IPS DF 4.7 (cell line): ENCODE data around the gene ZIC4.

Experiments used
- DNase-seq: peaks from one replicate; pipeline ENCODE4 v3.0.0-alpha.2; 2013; ENCODE audit warnings: low spot score; ENCODE audit errors: extremely low read depth

ZIC4 gene

DNA sequence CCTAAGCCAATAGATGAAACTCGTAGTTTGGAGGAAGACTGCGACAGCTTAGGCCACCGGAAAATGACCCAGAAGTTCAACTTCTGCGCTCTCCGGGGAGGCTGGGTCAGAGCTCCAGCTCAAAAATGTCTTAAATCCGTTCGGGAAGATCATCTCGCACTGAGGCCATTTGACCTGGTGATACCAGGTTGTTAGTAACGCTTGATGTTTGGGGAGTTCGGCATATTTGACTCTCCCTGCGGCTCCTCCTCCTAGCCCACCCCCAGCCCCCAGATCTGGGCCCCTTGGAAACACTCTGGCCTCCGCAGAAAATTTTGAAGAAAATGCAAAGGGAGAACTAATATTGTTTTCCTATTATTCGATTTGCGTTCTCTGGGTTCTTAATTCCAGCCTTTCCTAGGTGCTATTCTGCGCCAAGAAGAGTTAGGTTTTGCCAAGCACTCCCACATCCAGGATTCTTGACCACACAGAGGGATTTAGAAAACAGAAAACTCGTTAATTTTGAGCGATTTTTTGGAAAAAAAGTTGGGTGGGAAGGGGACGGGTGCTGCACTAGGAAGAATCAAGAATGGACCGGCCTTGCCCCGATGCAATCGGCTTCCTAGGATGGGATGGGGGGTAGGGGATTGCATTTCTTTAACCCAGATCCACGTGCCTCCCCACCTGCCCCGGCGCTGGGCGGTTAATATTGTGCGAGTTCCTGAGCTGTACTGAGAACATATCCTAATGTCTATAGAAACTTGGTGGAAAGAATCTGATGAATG lies 50.0 kb downstream of the ZIC4 start:
- DNase-seq, result no peak

DNA sequence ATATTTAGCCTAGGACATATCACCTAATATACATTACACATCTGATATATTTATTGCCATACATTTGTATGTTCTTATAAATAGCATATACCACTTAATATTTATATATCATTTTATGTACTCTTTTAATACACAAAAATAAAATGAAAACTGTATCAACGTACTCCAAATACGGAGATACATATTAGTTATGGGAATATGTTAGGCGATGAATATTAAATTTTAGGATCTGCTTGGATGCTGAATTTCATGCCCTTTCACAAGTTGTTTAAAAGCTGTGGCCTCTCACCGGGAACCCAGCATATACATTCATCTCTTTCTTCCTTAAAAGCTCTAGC lies 50.6 kb downstream of the ZIC4 start:
- no peak for DNase-seq

DNA sequence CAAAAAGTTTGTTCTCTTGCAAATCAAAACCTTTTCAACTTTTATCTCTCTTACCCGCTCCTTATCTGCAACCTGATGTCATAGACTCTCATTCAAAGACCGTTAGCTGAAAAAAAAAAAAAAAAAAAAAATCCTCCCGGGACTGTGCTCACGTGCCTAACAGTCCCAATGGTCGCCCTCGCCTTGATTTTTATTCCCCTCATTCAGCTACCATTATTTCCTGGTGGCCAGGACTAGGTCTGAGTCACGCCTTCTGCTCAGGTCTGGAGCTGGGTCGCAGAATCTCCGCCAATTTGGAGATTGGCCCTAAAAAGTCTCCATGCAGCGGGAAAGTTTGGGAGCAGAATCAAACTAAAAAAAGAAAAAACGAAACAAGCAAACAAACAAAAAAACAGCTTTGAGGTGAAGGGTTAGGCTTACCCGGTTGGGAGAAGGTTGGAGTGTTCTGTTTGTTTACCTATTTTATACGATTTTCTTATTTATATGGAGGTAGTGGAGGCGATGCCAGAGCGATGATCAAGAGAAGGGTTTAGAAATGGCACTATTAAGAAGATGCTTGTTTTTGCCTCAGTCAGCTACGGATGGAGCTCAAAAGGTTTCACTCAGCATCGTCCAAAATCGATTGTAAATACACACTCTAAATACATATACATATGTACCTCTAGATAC lies 51.1 kb downstream of the ZIC4 start:
- DNase-seq, result no peak

DNA sequence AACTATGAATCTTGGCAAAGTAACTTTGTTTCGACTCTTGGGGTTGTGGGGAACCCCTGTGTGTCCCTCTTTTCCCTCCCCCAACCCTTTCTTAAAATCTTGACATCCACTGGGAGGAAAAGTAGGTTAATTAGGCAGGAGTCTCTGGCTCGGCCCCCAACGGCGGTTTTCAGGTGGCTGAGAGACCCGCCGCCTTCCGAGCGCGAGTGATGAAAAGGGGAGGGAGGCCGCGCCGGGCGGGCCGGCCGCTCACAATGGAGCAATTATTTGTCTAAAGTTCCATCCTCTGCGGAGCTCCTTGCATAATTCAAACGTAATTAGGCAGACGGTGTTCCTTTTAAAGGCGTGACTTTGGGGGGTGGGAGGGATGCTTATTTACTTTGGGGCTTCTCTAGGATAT lies 51.7 kb downstream of the ZIC4 start:
- DNase-seq, result no peak

DNA sequence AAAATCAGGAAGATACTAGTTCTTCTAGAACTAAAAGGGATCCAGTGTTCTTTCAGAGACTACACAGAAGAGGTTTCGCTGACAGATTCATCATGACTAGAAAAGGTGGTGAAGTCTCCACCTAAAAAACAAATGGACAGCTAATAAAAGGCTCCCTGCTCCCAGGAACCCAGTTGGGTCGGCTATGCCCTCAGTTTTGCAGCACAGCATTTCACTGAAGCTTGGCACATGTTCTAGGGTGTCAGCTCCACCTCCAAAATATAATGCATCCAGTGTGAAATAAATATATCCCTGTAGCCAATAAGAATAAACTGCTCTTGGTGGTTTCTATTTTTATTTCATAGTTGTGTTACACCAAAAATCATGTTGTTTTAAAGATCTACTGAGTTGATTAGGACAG lies 55.0 kb downstream of the ZIC4 start:
- DNase-seq, result no peak

DNA sequence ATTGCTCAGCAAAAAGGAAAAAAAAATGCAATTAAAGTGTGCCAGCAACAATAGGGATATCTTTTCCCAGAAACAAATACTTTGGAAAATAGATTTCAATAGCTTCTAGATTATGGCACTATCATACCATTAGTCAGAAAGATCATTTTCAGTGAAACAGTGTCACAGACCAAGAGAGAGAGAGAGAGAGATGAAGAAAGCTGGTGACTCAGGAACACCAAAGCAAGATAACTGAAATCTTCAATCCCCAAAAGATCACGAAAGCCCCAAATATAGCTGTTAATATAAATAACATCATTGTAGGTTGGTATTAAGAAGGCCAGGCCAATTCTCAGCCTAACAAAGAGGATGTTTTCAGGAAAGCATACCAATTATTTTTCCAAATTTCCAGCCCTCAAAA lies 57.4 kb downstream of the ZIC4 start:
- no peak for DNase-seq

DNA sequence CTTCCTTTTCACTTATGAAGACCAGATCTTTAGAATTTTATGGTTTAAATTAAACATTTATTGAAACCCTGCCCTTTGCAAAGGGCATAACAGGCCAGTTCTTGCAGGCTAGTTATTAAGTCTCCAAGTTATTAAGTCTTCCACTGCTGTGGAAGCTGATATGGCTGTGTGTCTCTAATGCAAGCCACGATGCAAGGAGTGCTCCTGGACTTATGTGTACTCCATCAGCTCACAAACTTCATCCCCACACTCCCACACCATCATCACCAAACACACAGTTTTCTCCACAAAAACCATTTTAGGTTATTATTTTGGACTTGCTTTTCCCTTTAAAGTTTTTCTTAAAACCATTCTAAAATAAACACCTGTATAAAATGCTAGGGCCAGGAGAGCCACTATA lies 62.4 kb downstream of the ZIC4 start:
- no peak for DNase-seq

DNA sequence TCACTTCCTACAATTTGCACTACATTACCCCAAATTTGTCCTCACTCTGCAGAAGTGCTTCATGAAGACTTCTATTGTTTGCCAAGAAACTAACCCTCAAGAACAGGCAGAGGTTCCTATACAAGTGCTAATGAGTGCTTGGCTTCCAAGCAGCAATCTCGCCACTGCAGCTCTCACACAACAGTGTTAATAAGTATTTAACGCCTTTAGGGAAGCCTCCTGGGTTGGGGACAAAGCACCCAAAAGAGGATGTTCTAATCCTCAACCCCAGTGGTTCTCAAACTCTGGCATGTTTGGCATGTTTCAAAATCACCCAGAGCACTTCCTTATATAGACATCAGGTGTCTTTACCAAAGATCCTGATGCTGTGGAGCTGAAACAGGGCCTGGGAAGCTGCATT lies 64.6 kb downstream of the ZIC4 start:
- peak; percentile 85 for DNase-seq

DNA sequence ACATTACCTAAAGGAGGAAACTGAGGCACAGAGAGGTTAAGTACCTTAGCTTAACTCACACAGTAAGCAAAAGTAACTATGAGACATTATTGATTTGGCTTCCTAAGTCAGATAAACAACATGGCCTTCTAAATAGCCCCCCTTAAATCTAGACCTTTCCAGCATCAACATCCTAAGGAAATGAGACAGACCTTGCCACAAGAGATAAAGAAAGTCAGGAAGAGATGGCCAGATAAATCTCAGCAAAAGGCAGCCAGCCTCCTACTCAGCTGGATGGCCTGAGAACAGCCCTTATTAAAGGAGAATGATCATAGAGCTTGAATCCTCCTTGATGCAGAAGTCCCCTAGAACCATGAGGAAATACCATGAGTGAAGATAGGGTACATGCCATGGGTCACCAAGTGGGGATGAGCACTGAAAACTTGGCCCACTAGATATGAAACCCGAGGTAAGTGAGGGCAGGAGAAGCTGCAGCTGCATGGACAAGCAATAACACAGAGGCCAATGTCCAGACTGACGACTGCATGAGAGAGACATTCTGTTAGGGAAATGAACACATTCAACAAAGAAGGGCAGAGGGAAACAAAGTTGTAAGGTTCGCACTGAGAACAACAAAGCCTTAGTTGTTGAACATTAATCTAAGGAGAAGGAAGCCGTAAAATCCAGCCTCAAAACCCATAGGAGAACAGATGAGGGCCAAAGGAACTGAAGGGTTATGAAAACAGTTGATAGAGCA lies 69.6 kb downstream of the ZIC4 start:
- DNase-seq, result no peak
